Esophagus squamous epithelium (tissue), 5 donors: ENCODE results near the gene PTPN1. TPM values are rescaled to one million over a fixed set of nuclear protein-coding genes. Genes with fewer than 3 reads are reported as not detected.

Experiments
- DNase-seq: peaks from one replicate; lab custom pipeline; 2025; lab: John Stamatoyannopoulos, UW
- H3K27ac ChIP-seq, 4 donors: fragments of 200-600 bp; sonication (generic); one replicate each; pipeline ENCODE4 v1.5.1; 2016 to 2019; ENCODE audit warnings: mild to moderate bottlenecking in 1 of 4
- H3K27me3 ChIP-seq, 4 donors: fragments of 200-600 bp; sonication (generic); 1 replicate in 3 of 4; 2 replicates in 1 of 4; pipeline versions ENCODE4 v1.5.1 to v1.6.0; 2017 to 2021; ENCODE audit warnings: antibody characterized with exemption in 1 of 4
- H3K36me3 ChIP-seq, 3 donors: fragments of 200-600 bp; sonication (generic); one replicate each; pipeline ENCODE4 v1.5.1; 2016 to 2019
- H3K4me1 ChIP-seq, 3 donors: fragments of 200-600 bp; sonication (generic); one replicate each; pipeline ENCODE4 v1.5.1; 2017 to 2019
- H3K4me3 ChIP-seq, 4 donors: fragments of 200-600 bp; sonication (generic); 1 replicate in 3 of 4; 2 replicates in 1 of 4; pipeline ENCODE4 v1.5.1; 2016 to 2019; ENCODE audit warnings: mild to moderate bottlenecking in 2 of 4, moderate library complexity in 1 of 4
- H3K9me3 ChIP-seq, 3 donors: fragments of 200-600 bp; sonication (generic); one replicate each; pipeline ENCODE4 v1.5.1; 2016 to 2019
- CTCF ChIP-seq, 6 experiments: fragments of 450-650 bp in 4 of 6; fragments of 200-600 bp in 2 of 6; sonication (generic) in 2 of 6; IDR thresholded peaks; one replicate each; pipeline ENCODE4 v1.5.1; 2016 to 2019; ENCODE audit warnings: antibody characterized with exemption in 6 of 6, mild to moderate bottlenecking in 4 of 6, moderate library complexity in 4 of 6
- POLR2A ChIP-seq, 4 donors: fragments of 450-650 bp; IDR thresholded peaks; one replicate each; pipeline ENCODE4 v1.6.1; 2017; ENCODE audit warnings: antibody characterized with exemption in 4 of 4, mild to moderate bottlenecking in 4 of 4, moderate library complexity in 3 of 4
- WGBS, 2 donors: methylation state at CpG; one replicate each; pipeline ENCODE4 v1.1.5; 2018; 5-methylcytosine and 5-hydroxymethylcytosine counted together
- intact Hi-C: fragments of 100-400 bp; cut with DNase I; formaldehyde crosslinking; loops from one replicate; pipeline ENCODE4 v1.15.0; 2022
- total RNA-seq, 4 donors: library from RNA; depleted of rRNA; stranded (reverse); fragments of >200 nt; gene quantifications; one replicate each; pipeline ENCODE4 v1.1.0, GENCODE V29; 2016
- donor health status: DM: yes; HTN: yes; CAD: no.

PTPN1 gene
- total RNA-seq, 4 donors from 2014 or later = 23.6 to 30.6 (median 29.0) TPM

GRCh38 chr20:50514035-50514337, 3.8 kb downstream of the PTPN1 start:
- Histone ChIP-seq H3K4me1 (peaks cover 48 to 93% (median 60%) of the 10 kb centered on the region in 3 donors), H3K36me3 (no peaks in the 10 kb centered on the region), H3K4me3 (peak overlapping the region in 1 of 4 donors; percentile 39), H3K27me3 (no peaks in the 10 kb centered on the region), H3K9me3 (no peaks in the 10 kb centered on the region), H3K27ac (peak overlapping the region; percentile 10 to 97 (median 88))
- no peak for DNase-seq
- intact Hi-C loops = no loop called here
- WGBS, 2 donors = 77 to 98% methylated on average over 2 of the region's 2 CpGs
- TF ChIP-seq POLR2A (IDR thresholded peaks at IDR 0.05) (no peak), CTCF (IDR thresholded peaks at IDR 0.05) (no peak)

- Histone ChIP-seq H3K36me3 (no peaks in the 10 kb centered on the region), H3K4me3 (no peak overlapping the region), H3K9me3 (no peaks in the 10 kb centered on the region), H3K4me1 (peaks cover 45 to 93% (median 62%) of the 10 kb centered on the region in 3 donors), H3K27me3 (no peaks in the 10 kb centered on the region), H3K27ac (peak overlapping the region; percentile 10 to 97 (median 68))
- DNase-seq = no peak
- 50 to 72% methylated on average over 3 of the region's 3 CpGs for WGBS, 2 donors
- intact Hi-C loops = no loop called here
- TF ChIP-seq CTCF (IDR thresholded peaks at IDR 0.05) (no peak), POLR2A (IDR thresholded peaks at IDR 0.05) (no peak)
These were observed 4.6 kb downstream of the PTPN1 start for GRCh38 chr20:50514750-50515149.

GRCh38 chr20:50515471-50516106, 5.4 kb downstream of the PTPN1 start:
- no peak for TF ChIP-seq POLR2A (IDR thresholded peaks at IDR 0.05)
- no peak for TF ChIP-seq CTCF (IDR thresholded peaks at IDR 0.05)
- intact Hi-C loops = no loop called here
- Histone ChIP-seq H3K4me3 (no peak overlapping the region), H3K4me1 (peaks cover 53 to 99% (median 70%) of the 10 kb centered on the region in 3 donors), H3K9me3 (no peaks in the 10 kb centered on the region), H3K27ac (peak overlapping the region; percentile 12 to 97 (median 77)), H3K36me3 (no peaks in the 10 kb centered on the region), H3K27me3 (no peaks in the 10 kb centered on the region)
- 45 to 75% methylated on average over 1 of the region's 1 CpG for WGBS, 2 donors
- DNase-seq = no peak

GRCh38 chr20:50516180-50516934, 6.2 kb downstream of the PTPN1 start:
- no peak overlapping the region for H3K4me3 ChIP-seq
- DNase-seq = no peak
- TF ChIP-seq POLR2A (IDR thresholded peaks at IDR 0.05) (no peak), CTCF (IDR thresholded peaks at IDR 0.05) (no peak)
- no peaks in the 10 kb centered on the region for H3K9me3 ChIP-seq
- H3K4me1 ChIP-seq = peaks cover 56 to 100% (median 77%) of the 10 kb centered on the region in 3 donors
- peak overlapping the region; percentile 67 to 97 (median 77) for H3K27ac ChIP-seq
- intact Hi-C loops = no loop called here
- H3K27me3 ChIP-seq = no peaks in the 10 kb centered on the region
- WGBS, 2 donors = 38 to 46% methylated on average over 5 of the region's 5 CpGs
- no peaks in the 10 kb centered on the region for H3K36me3 ChIP-seq
